Suprapubic skin (tissue), 4 donors: ENCODE data around the gene FASTK. TPM values are rescaled to one million over a fixed set of nuclear protein-coding genes. Genes with fewer than 3 reads are reported as not detected.

Experiments
- DNase-seq, 2 donors: peaks; one replicate each; pipeline ENCODE4 v3.0.0-alpha.2; 2019; ENCODE audit warnings: low spot score in 2 of 2
- H3K27ac ChIP-seq: fragments of 200-600 bp; sonication (generic); one replicate; pipeline ENCODE4 v1.5.1; 2019
- H3K27me3 ChIP-seq: fragments of 200-600 bp; sonication (generic); one replicate; pipeline ENCODE4 v1.5.1; 2019
- H3K36me3 ChIP-seq: fragments of 200-600 bp; sonication (generic); one replicate; pipeline ENCODE4 v1.5.1; 2019
- H3K4me1 ChIP-seq: fragments of 200-600 bp; sonication (generic); one replicate; pipeline ENCODE4 v1.5.1; 2019
- H3K4me3 ChIP-seq: fragments of 200-600 bp; sonication (generic); one replicate; pipeline ENCODE4 v1.5.1; 2019; ENCODE audit warnings: mild to moderate bottlenecking
- H3K9me3 ChIP-seq: fragments of 200-600 bp; sonication (generic); one replicate; pipeline ENCODE4 v1.5.1; 2019
- EP300 ChIP-seq: sonication (generic); formaldehyde crosslinking; IDR thresholded peaks from one replicate; pipeline ENCODE4 v1.6.1; 2017; ENCODE audit warnings: antibody characterized with exemption
- POLR2A ChIP-seq, 2 donors: fragments of 450-650 bp; IDR thresholded peaks; one replicate each; pipeline ENCODE4 v1.6.1; 2017; ENCODE audit warnings: antibody characterized with exemption in 2 of 2, mild to moderate bottlenecking in 2 of 2, moderate library complexity in 2 of 2
- POLR2AphosphoS5 ChIP-seq, 3 donors: sonication (generic); formaldehyde crosslinking; IDR thresholded peaks; one replicate each; pipeline ENCODE4 v1.6.1; 2017; ENCODE audit warnings: antibody characterized with exemption in 3 of 3
- WGBS: methylation state at CpG from one replicate; pipeline ENCODE4 v1.1.5; 2018; 5-methylcytosine and 5-hydroxymethylcytosine counted together
- total RNA-seq, 4 donors: library from RNA; depleted of rRNA; stranded (reverse); fragments of >200 nt; gene quantifications; one replicate each; pipeline ENCODE4 v1.1.0, GENCODE V29; 2016
- TF ChIP-seq, protein P1 (sequence below), 2 donors: fragments of 200-600 bp in 1 of 2; fragments of 450-650 bp in 1 of 2; sonication (generic) in 1 of 2; IDR thresholded peaks; one replicate each; pipeline ENCODE4 v1.5.1; 2016 to 2019; ENCODE audit warnings: antibody characterized with exemption in 2 of 2, mild to moderate bottlenecking in 1 of 2, moderate library complexity in 1 of 2

Gene FASTK
- total RNA-seq, 4 donors from 2014 or later, result 76.8 to 102 (median 90.9) TPM

DNA sequence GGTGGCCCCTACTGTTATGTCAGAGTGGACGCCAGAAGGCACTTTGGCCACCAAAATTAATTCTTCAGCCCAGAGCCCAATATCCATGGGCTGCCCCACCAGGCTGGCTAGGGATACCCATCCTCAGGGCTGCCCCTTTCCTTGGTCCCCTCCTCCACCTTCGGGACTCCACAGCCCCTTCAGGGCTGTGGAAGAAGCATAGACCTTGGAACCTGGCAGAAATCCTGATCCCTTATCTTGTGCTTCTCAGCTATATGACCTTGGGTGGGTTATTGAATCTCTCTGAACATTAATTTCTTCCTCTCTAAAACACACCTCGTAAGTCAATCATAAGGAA, 3.2 kb upstream of the FASTK start:
- TF ChIP-seq, protein P1, sequence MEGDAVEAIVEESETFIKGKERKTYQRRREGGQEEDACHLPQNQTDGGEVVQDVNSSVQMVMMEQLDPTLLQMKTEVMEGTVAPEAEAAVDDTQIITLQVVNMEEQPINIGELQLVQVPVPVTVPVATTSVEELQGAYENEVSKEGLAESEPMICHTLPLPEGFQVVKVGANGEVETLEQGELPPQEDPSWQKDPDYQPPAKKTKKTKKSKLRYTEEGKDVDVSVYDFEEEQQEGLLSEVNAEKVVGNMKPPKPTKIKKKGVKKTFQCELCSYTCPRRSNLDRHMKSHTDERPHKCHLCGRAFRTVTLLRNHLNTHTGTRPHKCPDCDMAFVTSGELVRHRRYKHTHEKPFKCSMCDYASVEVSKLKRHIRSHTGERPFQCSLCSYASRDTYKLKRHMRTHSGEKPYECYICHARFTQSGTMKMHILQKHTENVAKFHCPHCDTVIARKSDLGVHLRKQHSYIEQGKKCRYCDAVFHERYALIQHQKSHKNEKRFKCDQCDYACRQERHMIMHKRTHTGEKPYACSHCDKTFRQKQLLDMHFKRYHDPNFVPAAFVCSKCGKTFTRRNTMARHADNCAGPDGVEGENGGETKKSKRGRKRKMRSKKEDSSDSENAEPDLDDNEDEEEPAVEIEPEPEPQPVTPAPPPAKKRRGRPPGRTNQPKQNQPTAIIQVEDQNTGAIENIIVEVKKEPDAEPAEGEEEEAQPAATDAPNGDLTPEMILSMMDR (IDR thresholded peaks at IDR 0.05), result no peak
- TF ChIP-seq POLR2AphosphoS5 (IDR thresholded peaks at IDR 0.05) (no peak), POLR2A (IDR thresholded peaks at IDR 0.05) (no peak), EP300 (no peak)
- WGBS, result 38% methylated on average over 3 of the region's 3 CpGs
- no peaks in the 10 kb centered on the region for H3K36me3 ChIP-seq
- DNase-seq, result no peak
- H3K9me3 ChIP-seq, result no peaks in the 10 kb centered on the region
- peaks cover 73% of the 10 kb centered on the region for H3K4me1 ChIP-seq
- no peaks in the 10 kb centered on the region for H3K27me3 ChIP-seq
- no peak overlapping the region for H3K27ac ChIP-seq
- H3K4me3 ChIP-seq, result peak overlapping the region; percentile 75

DNA sequence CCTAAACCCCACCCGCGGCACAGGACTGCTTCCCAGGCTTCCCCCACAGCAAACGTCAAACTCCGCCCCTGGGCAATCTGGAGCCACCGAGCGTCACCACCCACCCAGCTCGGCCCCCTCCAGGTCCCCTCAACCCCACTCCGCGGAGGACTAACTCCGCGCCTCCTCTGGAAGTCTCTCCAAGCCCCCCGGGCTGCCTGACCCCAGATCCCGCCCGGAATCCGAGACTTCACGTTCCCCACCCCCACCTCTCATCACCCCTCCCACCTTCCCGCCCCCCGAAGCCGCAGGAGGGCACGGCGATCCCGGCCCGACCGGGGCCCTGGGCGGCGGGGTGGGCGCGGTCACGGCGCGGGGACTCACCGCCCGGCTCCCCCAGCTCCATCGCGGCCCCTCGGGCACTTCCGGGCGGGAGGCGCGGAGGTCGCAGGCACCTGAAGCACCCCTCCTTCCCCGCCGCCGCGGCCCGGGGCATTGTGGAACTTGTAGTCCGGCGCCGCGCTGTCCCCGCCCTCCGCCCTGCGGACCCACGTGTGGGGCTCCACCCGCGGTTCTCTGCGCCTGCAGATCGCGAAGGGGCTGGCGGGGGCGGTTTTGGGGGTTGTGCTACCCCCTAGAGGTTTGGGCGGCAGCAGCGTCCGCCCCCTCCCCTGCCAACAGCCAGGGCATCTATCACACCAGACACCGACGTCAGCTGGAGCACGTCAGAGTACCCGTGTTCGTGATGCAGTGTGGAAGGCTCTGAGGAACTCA, 2.6 kb upstream of the FASTK start, which contains the start of gene TMUB1:
Gene TMUB1 (minus strand): TSS at position 423 of the 753 bp plus-strand sequence. CDS start 930 bp downstream, outside the sequence.
- H3K4me3 ChIP-seq, result peak within 1 kb of the TSS; percentile 75
- peak; percentile 90 to 93 for DNase-seq
- 2% methylated on average over 22 of the region's 69 CpGs for WGBS
- peak within 1 kb of the TSS; percentile 91 for H3K27ac ChIP-seq
- peaks cover 73% of the 10 kb centered on the region for H3K4me1 ChIP-seq
- H3K36me3 ChIP-seq, result no peaks in the 10 kb centered on the region
- no peaks in the 10 kb centered on the region for H3K9me3 ChIP-seq
- TF ChIP-seq POLR2AphosphoS5 (IDR thresholded peaks at IDR 0.05), result no peak
- no peak for TF ChIP-seq EP300
- TF ChIP-seq, protein P1 (IDR thresholded peaks at IDR 0.05), result no peak
- TF ChIP-seq POLR2A (IDR thresholded peaks at IDR 0.05), result no peak
- H3K27me3 ChIP-seq, result no peaks in the 10 kb centered on the region

DNA sequence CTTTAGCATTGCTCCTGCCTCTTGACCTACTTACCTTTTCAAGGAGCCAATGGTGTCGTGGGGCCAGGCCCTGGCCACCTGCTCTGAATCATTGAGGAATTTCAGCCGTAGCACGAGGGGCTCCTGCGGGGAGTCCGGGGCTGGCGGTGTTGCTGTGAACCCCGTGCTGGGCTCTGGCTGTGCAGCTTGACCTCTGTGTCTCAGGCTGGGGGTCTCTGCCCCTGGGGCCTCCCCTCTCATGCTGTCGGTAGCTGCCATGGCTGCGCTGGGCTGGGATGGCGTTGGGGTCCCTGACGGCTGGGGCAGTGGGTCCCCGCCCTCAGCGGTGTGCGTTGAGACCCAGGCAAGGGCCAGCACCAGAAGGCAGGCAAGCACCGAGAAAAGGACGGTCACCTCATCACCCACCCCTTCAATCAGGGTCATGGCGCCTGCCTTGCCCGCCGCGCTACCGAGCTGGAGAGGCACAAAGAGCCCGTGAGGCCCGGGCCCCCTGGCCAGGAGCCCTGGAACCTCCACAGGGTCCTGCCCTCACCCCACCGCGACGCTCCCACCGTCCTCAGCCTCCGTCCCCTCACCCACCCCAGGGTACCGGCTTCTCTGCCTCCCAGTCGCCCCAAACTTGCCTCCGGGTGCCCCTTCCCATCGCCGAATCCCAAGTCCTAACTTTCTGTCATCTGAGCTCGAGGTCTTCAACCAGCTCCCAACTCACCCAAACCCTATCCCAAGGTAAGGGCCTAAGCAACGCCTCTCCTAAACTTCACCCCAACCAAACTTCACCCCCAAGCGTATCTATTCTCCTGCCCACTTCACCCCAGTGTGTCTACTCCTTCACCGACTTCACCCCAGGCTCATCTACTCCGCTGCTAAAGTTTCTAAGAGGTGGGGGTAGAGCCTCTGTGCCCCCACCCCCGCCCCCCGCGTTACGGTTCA, 1.8 kb upstream of the FASTK start:
- Histone ChIP-seq H3K4me1 (peaks cover 73% of the 10 kb centered on the region), H3K9me3 (no peaks in the 10 kb centered on the region)

DNA sequence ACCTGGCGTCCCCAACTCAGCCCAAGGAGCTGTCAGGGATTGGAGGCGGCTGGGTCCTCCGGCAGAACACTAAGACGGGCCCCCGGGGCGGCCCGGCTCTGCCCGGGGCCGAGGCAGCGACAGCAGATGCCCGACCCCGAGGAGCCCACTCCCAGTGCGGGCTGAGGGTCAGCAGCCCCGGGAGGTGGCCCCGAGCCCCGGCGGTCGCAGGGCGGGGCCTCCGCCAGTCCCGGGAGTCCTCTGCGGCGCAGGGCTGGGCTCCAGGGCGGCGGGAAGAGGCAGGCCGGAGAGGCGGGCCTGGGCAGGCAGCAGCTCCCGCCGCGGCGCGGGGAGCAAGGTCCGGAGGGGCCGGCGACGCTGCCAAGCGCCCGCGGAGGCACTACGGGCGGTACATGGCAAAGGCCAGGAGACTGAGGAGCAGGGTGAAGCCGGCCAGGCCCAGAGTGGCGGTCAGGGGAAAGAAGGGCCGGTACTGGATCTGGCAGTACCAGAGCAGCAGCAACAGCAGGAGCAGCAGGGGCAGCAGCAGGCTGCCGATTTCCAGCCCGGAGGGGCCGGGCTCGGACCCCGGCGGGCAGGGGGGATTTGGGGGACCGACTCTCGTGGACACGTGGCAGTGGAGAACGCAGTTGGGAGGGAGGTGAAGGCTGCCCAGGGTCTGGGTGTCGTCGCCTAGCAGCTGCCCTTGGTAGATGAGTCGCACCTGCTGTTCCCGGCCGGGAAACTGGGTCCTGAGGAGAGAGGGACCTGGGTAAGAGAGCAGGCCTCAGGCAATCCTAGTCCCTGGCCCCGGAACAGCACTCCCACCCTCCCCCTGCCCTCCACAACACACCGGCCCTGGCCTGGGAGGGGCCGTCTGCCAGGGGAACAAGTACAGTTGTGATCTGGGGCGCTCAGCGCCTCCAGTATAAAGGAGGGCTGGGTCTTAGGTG, 827 bp upstream of the FASTK start:
- Histone ChIP-seq H3K36me3 (peaks cover 14% of the 10 kb centered on the region), H3K27ac (peak overlapping the region; percentile 91), H3K4me1 (peaks cover 78% of the 10 kb centered on the region), H3K9me3 (no peaks in the 10 kb centered on the region), H3K4me3 (peak overlapping the region; percentile 75), H3K27me3 (no peaks in the 10 kb centered on the region)
- 23% methylated on average over 43 of the region's 64 CpGs for WGBS
- TF ChIP-seq, protein P1 (IDR thresholded peaks at IDR 0.05), result no peak
- peak in 1 of 2 donors; percentile 74 for DNase-seq

More for the DNA sequence above, 1.8 kb upstream of the FASTK start:
- Histone ChIP-seq H3K27me3 (no peaks in the 10 kb centered on the region), H3K4me3 (peak overlapping the region; percentile 75), H3K27ac (peak overlapping the region; percentile 91), H3K36me3 (peaks cover 4% of the 10 kb centered on the region)
- TF ChIP-seq, protein P1 (IDR thresholded peaks at IDR 0.05), result no peak
- 42% methylated on average over 31 of the region's 42 CpGs for WGBS
- DNase-seq, result peak in 1 of 2 donors; percentile 74
